ENCODE results near the gene ILRUN. TPM values are rescaled to one million over a fixed set of nuclear protein-coding genes. Genes with fewer than 3 reads are reported as not detected.
A peak's percentile ranks its signal among the peaks of the same experiment; 100 is the strongest.

ILRUN gene
- total and polyA plus RNA-seq, 9 of the 15 experiments (the other 6 are each of a cell fraction or from before 2014, with no cell fraction given) = 24.9 to 78.9 (median 53.4) TPM

GRCh38 chr6:34696739-34697543 is at the start of gene ILRUN (continued):
- TF ChIP-seq RBM39 (optimal IDR thresholded peaks at IDR 0.05; ENCODE audit: low read depth, low read length) = no peak
- no peak for TF ChIP-seq MEF2D (tag; conservative IDR thresholded peaks at IDR 0.05; ENCODE audit: low read depth)
- no peak for TF ChIP-seq DACH1 (IDR thresholded peaks at IDR 0.05; ENCODE audit: partially characterized antibody)
- TF ChIP-seq ETV1 (tag; conservative IDR thresholded peaks at IDR 0.05; ENCODE audit: low read depth) = peak; percentile 30; the same call in 1 of the 2 replicates
- peak; percentile 59 for TF ChIP-seq USF2 (CRISPR knock-in tag; IDR thresholded peaks at IDR 0.05)
- no peak for TF ChIP-seq ZNF512 (tag; IDR thresholded peaks at IDR 0.05)
- TF ChIP-seq YY1 (IDR thresholded peaks at IDR 0.05; ENCODE audit: borderline replicate concordance in 1 of 3, control insufficient read depth in 1 of 3, extremely low read depth in 1 of 3, insufficient read depth in 3 of 3, insufficient read length in 1 of 3, insufficient replicate concordance in 2 of 3, low read depth in 1 of 3, low read length in 2 of 3) = peak in 2 of 3 experiments; percentile 40 to 43
- peak; percentile 88; the same call in 1 of the 2 replicates for TF ChIP-seq AFF4 (CRISPR knock-in tag; IDR thresholded peaks at IDR 0.05)
- no peak for TF ChIP-seq MCM2 (IDR thresholded peaks at IDR 0.05; ENCODE audit: low read depth)
- peak; percentile 75 for TF ChIP-seq EP400 (IDR thresholded peaks at IDR 0.05)
- TF ChIP-seq RBM34 (IDR thresholded peaks at IDR 0.05; ENCODE audit: borderline replicate concordance, insufficient read depth, low read length) = no peak
- TF ChIP-seq RAD21 (CRISPR knock-in tag; conservative IDR thresholded peaks at IDR 0.05 in 1 of 2, IDR thresholded peaks at IDR 0.05 in 1 of 2) = peak; percentile 7 to 14; a peak in 2 of 4 replicates
- 0 out of 2 replicates have a peak, but pooled peaks have one; percentile 22 for TF ChIP-seq CREB3L1 (IDR thresholded peaks at IDR 0.05; ENCODE audit: borderline replicate concordance, low read depth)

Measured in K562 (cell line).